ENCODE data around the gene EPC2.
"Not testable (repeated sequence)": the region's sequence is repeated elsewhere in the genome, so short reads cannot be mapped to it uniquely, and the experiment has no call there.

The EPC2 gene

DNA sequence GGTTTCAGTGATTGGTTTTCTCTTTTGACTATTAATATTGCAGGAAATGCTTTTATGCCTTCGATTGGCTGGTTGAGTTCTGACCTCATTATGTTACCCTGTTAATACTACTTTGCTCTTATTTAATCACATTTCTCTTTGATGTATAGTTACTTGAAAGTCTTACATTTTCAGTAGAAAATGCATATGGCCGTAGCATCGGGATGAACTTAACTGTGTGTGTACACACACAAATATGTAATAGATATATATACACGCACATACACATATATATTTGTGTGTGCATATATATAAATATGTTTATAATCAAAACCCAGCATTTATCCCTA lies 1.6 kb downstream of the EPC2 start:
- no peak for DNase-seq (ENCODE audit: low read depth)
- TF ChIP-seq, protein P1, sequence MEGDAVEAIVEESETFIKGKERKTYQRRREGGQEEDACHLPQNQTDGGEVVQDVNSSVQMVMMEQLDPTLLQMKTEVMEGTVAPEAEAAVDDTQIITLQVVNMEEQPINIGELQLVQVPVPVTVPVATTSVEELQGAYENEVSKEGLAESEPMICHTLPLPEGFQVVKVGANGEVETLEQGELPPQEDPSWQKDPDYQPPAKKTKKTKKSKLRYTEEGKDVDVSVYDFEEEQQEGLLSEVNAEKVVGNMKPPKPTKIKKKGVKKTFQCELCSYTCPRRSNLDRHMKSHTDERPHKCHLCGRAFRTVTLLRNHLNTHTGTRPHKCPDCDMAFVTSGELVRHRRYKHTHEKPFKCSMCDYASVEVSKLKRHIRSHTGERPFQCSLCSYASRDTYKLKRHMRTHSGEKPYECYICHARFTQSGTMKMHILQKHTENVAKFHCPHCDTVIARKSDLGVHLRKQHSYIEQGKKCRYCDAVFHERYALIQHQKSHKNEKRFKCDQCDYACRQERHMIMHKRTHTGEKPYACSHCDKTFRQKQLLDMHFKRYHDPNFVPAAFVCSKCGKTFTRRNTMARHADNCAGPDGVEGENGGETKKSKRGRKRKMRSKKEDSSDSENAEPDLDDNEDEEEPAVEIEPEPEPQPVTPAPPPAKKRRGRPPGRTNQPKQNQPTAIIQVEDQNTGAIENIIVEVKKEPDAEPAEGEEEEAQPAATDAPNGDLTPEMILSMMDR (conservative IDR thresholded peaks at IDR 0.05; ENCODE audit: low read depth, low read length) = no peak
- peak overlapping the region; percentile 92 for H3K4me3 ChIP-seq (ENCODE audit: low read depth, low read length)

- H3K4me3 ChIP-seq (ENCODE audit: low read depth, low read length); DNase-seq (ENCODE audit: low read depth): not testable (repeated sequence)
Observed at GRCh38 chr2:148647711-148648110, 3.2 kb downstream of the EPC2 start.

DNA sequence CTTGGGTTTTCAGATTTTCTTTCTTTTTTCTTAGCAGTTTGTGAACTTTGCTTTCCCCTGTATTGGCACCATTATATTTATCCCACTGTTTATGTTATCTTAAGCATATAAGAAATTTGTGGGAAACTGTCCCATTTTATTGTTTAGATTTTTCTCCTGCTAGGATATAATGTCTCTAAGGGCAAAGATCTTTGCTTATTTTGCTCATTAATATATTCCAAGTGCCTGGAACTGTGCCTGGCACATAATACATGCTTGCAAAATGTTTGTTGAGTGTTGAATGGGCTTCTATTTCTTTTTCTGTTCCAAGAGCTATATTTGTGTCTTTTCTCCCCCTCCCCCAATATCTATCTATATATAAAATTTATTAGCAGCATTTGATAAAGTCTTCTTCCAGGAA lies 5.4 kb downstream of the EPC2 start:
- no peak for DNase-seq (ENCODE audit: low read depth)
- TF ChIP-seq, protein P1 (conservative IDR thresholded peaks at IDR 0.05; ENCODE audit: low read depth, low read length) = no peak
- H3K4me3 ChIP-seq (ENCODE audit: low read depth, low read length) = no peak overlapping the region

- DNase-seq (ENCODE audit: low read depth) = no peak
- no peak overlapping the region for H3K4me3 ChIP-seq (ENCODE audit: low read depth, low read length)
- TF ChIP-seq, protein P1 (conservative IDR thresholded peaks at IDR 0.05; ENCODE audit: low read depth, low read length) = no peak
Observed at GRCh38 chr2:148650881-148651280, 6.3 kb downstream of the EPC2 start.

DNA sequence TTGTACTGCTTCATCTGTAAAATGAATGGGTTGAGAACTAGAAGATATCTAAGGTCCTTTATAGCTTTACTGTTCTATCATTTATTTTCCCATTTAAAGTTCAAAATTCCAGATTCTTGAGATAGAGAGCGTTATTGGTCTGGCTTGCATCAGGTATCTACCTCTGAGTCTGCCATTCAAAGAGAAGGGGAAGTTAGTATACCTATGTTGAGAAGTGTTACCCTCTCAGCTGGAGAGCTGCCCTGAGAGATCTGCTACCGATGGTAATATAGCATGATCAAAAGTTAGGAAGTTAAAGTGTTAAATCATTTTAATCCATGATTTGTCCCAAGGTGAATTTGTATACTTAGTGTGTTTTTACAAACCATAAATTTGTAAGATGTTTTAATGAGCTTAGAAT lies 7.4 kb downstream of the EPC2 start:
- DNase-seq (ENCODE audit: low read depth) = no peak
- TF ChIP-seq, protein P1 (conservative IDR thresholded peaks at IDR 0.05; ENCODE audit: low read depth, low read length) = no peak
- H3K4me3 ChIP-seq (ENCODE audit: low read depth, low read length) = no peak overlapping the region

- TF ChIP-seq, protein P1 (conservative IDR thresholded peaks at IDR 0.05; ENCODE audit: low read depth, low read length) = no peak
- H3K4me3 ChIP-seq (ENCODE audit: low read depth, low read length) = no peak overlapping the region
Observed at GRCh38 chr2:148653437-148653836, 8.9 kb downstream of the EPC2 start.

GRCh38 chr2:148654435-148654834 lies 9.9 kb downstream of the EPC2 start:
- H3K4me3 ChIP-seq (ENCODE audit: low read depth, low read length) = no peak overlapping the region
- TF ChIP-seq, protein P1 (conservative IDR thresholded peaks at IDR 0.05; ENCODE audit: low read depth, low read length) = no peak
- DNase-seq (ENCODE audit: low read depth) = no peak

More at GRCh38 chr2:148653437-148653836, 8.9 kb downstream of the EPC2 start:
- DNase-seq (ENCODE audit: low read depth) = peak; percentile 58

DNA sequence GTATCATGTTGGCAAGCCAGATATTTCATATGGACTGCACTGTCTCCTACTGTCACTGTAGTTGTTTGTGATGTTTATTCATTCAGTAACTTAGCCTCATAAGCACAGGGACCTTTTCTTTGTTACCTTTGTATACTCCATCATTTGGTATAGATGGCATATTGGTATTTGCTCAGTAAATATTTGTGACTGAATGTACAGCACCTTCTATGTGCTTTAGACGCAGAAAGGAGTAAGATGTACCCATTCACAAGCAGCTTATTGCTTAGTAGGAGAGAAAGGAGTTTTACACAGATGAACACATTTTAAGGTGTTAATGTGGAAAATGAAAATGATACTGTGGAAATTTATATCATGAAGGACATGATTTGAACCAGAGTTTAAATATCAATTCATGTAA lies 12.0 kb downstream of the EPC2 start:
- no peak overlapping the region for H3K4me3 ChIP-seq (ENCODE audit: low read depth, low read length)
- TF ChIP-seq, protein P1 (conservative IDR thresholded peaks at IDR 0.05; ENCODE audit: low read depth, low read length) = no peak
- no peak for DNase-seq (ENCODE audit: low read depth)
